ENCODE results near the gene APMAP. TPM values are rescaled to one million over a fixed set of nuclear protein-coding genes. Genes with fewer than 3 reads are reported as not detected.
"Not testable (repeated sequence)": the region's sequence is repeated elsewhere in the genome, so short reads cannot be mapped to it uniquely, and the experiment has no call there.

The APMAP gene
- total RNA-seq, 3 donors from 2014 or later: 46.3 to 51.5 (median 47.3) TPM

- no peak for DNase-seq
- TF ChIP-seq CTCF (IDR thresholded peaks at IDR 0.05): no peak
- Histone ChIP-seq H3K36me3 (ENCODE audit: low read depth) (peaks cover 7% of the 10 kb centered on the region), H3K4me3 (no peak overlapping the region), H3K9me3 (no peaks in the 10 kb centered on the region), H3K4me1 (ENCODE audit: low read depth) (no peaks in the 10 kb centered on the region)
- ATAC-seq: peak; percentile 13
- intact Hi-C loops (cut with DNase I, micrococcal nuclease): no loop called here
Measured at GRCh38 chr20:25005220-25005619, 12.7 kb upstream of the APMAP start.

DNA sequence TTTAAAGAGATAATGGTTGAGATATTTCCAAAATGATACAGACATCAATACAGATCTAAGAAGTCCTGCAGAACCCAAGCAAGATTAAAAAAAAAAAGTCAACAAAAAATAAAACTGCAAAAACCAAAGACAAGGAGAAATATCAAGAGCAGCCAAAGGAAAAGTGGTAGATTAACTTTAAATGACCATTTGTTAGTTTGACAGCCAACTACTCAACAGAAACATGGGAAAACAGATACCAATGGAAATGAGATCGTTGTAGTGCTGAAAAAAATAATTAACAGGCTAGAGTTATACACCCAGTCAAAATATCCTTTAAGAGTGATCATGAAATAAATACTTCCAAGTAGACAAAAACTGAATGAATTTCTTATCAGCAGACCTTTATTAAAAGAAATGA is 10.5 kb upstream of the APMAP start:
- H3K4me3 ChIP-seq: no peak overlapping the region
- TF ChIP-seq CTCF (IDR thresholded peaks at IDR 0.05): no peak
- intact Hi-C loops (cut with DNase I, micrococcal nuclease): no loop called here
- no peak for ATAC-seq
- peaks cover 7% of the 10 kb centered on the region for H3K36me3 ChIP-seq (ENCODE audit: low read depth)
- DNase-seq: no peak
- H3K4me1 ChIP-seq (ENCODE audit: low read depth): no peaks in the 10 kb centered on the region
- no peaks in the 10 kb centered on the region for H3K9me3 ChIP-seq

GRCh38 chr20:25001323-25001722 is 8.8 kb upstream of the APMAP start:
- DNase-seq; H3K4me3 ChIP-seq; H3K4me1 ChIP-seq (ENCODE audit: low read depth); intact Hi-C loops (cut with DNase I, micrococcal nuclease); H3K9me3 ChIP-seq; H3K36me3 ChIP-seq (ENCODE audit: low read depth); ATAC-seq: not testable (repeated sequence)

- no peaks in the 10 kb centered on the region for H3K4me1 ChIP-seq (ENCODE audit: low read depth)
- TF ChIP-seq CTCF (IDR thresholded peaks at IDR 0.05): no peak
- peak in 2 of 3 donors; percentile 55 to 56 for DNase-seq
- intact Hi-C loops (cut with DNase I, micrococcal nuclease): no loop called here
- H3K9me3 ChIP-seq: no peaks in the 10 kb centered on the region
- ATAC-seq: peak; percentile 42
- no peaks in the 10 kb centered on the region for H3K36me3 ChIP-seq (ENCODE audit: low read depth)
- H3K4me3 ChIP-seq: no peak overlapping the region
Measured at GRCh38 chr20:25000268-25000801, 7.8 kb upstream of the APMAP start.

DNA sequence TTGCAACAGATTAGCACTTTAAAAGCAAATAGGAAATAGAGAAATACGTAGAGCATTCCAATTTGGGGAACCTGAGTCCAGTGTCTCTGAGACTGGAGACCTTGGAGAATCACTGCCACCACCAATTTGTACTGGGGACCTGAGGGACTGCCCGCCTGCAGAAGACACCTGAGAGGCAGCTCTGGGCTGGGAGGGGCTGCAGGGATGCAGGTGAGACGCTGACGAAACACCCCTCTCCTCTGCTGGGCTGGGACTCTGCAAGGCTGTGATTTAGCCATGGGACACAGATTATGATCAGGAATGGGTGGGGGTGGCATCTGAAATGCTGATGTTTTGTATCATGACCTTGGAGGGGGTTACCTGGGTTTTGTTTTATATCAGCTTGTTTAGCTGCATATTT is 7.0 kb upstream of the APMAP start:
- no peak for DNase-seq
- no peaks in the 10 kb centered on the region for H3K4me1 ChIP-seq (ENCODE audit: low read depth)
- TF ChIP-seq CTCF (IDR thresholded peaks at IDR 0.05): no peak
- intact Hi-C loops (cut with DNase I, micrococcal nuclease): loop anchor here (5.0 to 10.0 kb wide), 3 partner anchors 175 to 408 kb away; partner anchors contain the start of genes ABHD12 (in 1 of the 2) and GINS1 (in 1 of the 2)
- no peak for ATAC-seq
- H3K4me3 ChIP-seq: no peak overlapping the region
- H3K9me3 ChIP-seq: no peaks in the 10 kb centered on the region
- no peaks in the 10 kb centered on the region for H3K36me3 ChIP-seq (ENCODE audit: low read depth)

- Histone ChIP-seq H3K4me3 (no peak overlapping the region), H3K36me3 (ENCODE audit: low read depth) (no peaks in the 10 kb centered on the region), H3K9me3 (no peaks in the 10 kb centered on the region), H3K4me1 (ENCODE audit: low read depth) (no peaks in the 10 kb centered on the region)
- no peak for DNase-seq
- intact Hi-C loops (cut with DNase I, micrococcal nuclease): loop anchor here (5.0 to 10.0 kb wide), 3 partner anchors 176 to 408 kb away; partner anchors contain the start of genes ABHD12 (in 1 of the 2) and GINS1 (in 1 of the 2)
- no peak for TF ChIP-seq CTCF (IDR thresholded peaks at IDR 0.05)
- peak; percentile 18 for ATAC-seq
Measured at GRCh38 chr20:24998631-24999445, 6.3 kb upstream of the APMAP start.

Measured in mucosa of descending colon (tissue), 3 donors.